OCI-LY1 (cell line): ENCODE measurements around the gene STK24.

ENCODE experiments used
- H2AFZ ChIP-seq: fragments of 200-600 bp; sonication (generic), shearing (Covaris generic); 2 replicates; pipeline ENCODE4 v1.6.0; 2014; ENCODE audit warnings: antibody characterized with exemption, mild to moderate bottlenecking, low read length
- H3F3A ChIP-seq: fragments of 200-600 bp; sonication (generic), shearing (Covaris generic); 2 replicates; pipeline ENCODE4 v1.6.0; 2014; ENCODE audit warnings: mild to moderate bottlenecking, antibody characterized with exemption, low read length, moderate library complexity; ENCODE audit not compliant: insufficient read depth
- H3K27ac ChIP-seq: fragments of 200-600 bp; sonication (generic); 2 replicates; pipeline ENCODE4 v1.5.1; 2014; ENCODE audit warnings: low read length, mixed run types, mild to moderate bottlenecking, low read depth; ENCODE audit not compliant: poor library complexity, severe bottlenecking
- H3K27me3 ChIP-seq: fragments of 200-600 bp; sonication (generic); 2 replicates; pipeline ENCODE4 v1.6.0; 2014; ENCODE audit warnings: antibody characterized with exemption, mild to moderate bottlenecking, low read length, moderate library complexity; ENCODE audit not compliant: insufficient read depth
- H3K36me3 ChIP-seq: fragments of 200-600 bp; sonication (generic); 2 replicates; pipeline ENCODE4 v1.6.1; 2014; ENCODE audit warnings: mild to moderate bottlenecking, antibody characterized with exemption, low read length, moderate library complexity, mixed read lengths; ENCODE audit not compliant: insufficient read depth
- H3K4me1 ChIP-seq: fragments of 200-600 bp; sonication (generic); 2 replicates; pipeline ENCODE4 v1.5.1; 2014; ENCODE audit warnings: mild to moderate bottlenecking, low read length, moderate library complexity; ENCODE audit not compliant: insufficient read depth, severe bottlenecking
- H3K4me2 ChIP-seq: fragments of 200-600 bp; sonication (generic), shearing (Covaris generic); 2 replicates; pipeline ENCODE4 v1.6.1; 2014; ENCODE audit warnings: low read length
- H3K4me3 ChIP-seq: fragments of 200-600 bp; sonication (generic); 2 replicates; pipeline ENCODE4 v1.5.1; 2014; ENCODE audit warnings: low read length, low read depth, mild to moderate bottlenecking, mixed read lengths; ENCODE audit not compliant: poor library complexity, severe bottlenecking
- H3K79me2 ChIP-seq: fragments of 200-600 bp; shearing (Covaris generic); 2 replicates; pipeline ENCODE4 v1.6.1; 2016; ENCODE audit warnings: mixed run types, low read length, mixed read lengths; ENCODE audit not compliant: insufficient read depth
- H3K9ac ChIP-seq: fragments of 200-600 bp; sonication (generic), shearing (Covaris generic); 2 replicates; pipeline ENCODE4 v1.6.1; 2014; ENCODE audit warnings: mild to moderate bottlenecking, low read length, mixed read lengths
- H3K9me2 ChIP-seq: fragments of 200-600 bp; sonication (generic), shearing (Covaris generic); 2 replicates; pipeline ENCODE4 v1.6.1; 2014; ENCODE audit warnings: low read depth, mild to moderate bottlenecking, low read length, mixed read lengths
- H3K9me3 ChIP-seq: fragments of 200-600 bp; shearing (Covaris generic); 2 replicates; pipeline ENCODE4 v1.6.1; 2014; ENCODE audit warnings: low read length, mixed read lengths
- H4K20me1 ChIP-seq: fragments of 200-600 bp; sonication (generic), shearing (Covaris generic); 2 replicates; pipeline ENCODE4 v1.6.0; 2016; ENCODE audit warnings: mild to moderate bottlenecking, low read length; ENCODE audit not compliant: insufficient read depth
- EZH2 ChIP-seq: fragments of 200-600 bp; sonication (generic), shearing (Covaris generic); IDR thresholded peaks from 2 replicates; pipeline ENCODE4 v1.8.0; 2017; ENCODE audit warnings: borderline replicate concordance, mixed run types, mild to moderate bottlenecking, antibody characterized with exemption, low read length, moderate library complexity, mixed read lengths
- TF ChIP-seq, protein P1 (sequence below): fragments of 200-600 bp; sonication (generic), shearing (Covaris generic); IDR thresholded peaks from 2 replicates; pipeline ENCODE4 v1.5.1; 2017; ENCODE audit warnings: mild to moderate bottlenecking, antibody characterized with exemption, low read length, moderate library complexity, mixed read lengths

STK24 gene

DNA sequence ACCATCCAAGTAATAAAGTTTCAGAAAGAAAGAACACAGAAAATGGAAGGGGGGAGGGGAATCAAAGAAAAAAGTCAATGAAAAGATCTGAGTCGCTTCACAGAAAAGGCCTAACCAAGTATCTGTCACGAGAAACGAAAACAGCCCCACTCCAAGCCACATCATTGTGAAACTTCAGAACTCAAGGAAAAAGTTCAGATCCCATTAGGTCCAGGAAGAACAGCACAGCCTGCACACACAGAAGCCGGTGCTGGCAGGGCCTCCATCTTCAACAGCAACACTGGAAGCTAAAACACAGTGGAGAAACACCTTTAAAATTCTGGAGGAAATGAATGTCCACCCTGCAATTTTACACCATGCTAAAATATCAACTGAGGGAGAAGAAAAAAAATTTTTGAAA is 8.0 kb downstream of the STK24 start:
- no peak overlapping the region for H3K9ac ChIP-seq
- H4K20me1 ChIP-seq: no peaks in the 10 kb centered on the region
- no peak overlapping the region for H3K4me2 ChIP-seq
- peaks cover 94% of the 10 kb centered on the region for H3K79me2 ChIP-seq
- no peak overlapping the region for H3K4me3 ChIP-seq
- H3K36me3 ChIP-seq: peaks cover 13% of the 10 kb centered on the region; the same call in 1 of the 2 replicates
- H2AFZ ChIP-seq: no peak overlapping the region
- peaks cover 16% of the 10 kb centered on the region for H3F3A ChIP-seq
- peak overlapping the region; percentile 19 for H3K27ac ChIP-seq
- no peak for TF ChIP-seq EZH2
- TF ChIP-seq, protein P1, sequence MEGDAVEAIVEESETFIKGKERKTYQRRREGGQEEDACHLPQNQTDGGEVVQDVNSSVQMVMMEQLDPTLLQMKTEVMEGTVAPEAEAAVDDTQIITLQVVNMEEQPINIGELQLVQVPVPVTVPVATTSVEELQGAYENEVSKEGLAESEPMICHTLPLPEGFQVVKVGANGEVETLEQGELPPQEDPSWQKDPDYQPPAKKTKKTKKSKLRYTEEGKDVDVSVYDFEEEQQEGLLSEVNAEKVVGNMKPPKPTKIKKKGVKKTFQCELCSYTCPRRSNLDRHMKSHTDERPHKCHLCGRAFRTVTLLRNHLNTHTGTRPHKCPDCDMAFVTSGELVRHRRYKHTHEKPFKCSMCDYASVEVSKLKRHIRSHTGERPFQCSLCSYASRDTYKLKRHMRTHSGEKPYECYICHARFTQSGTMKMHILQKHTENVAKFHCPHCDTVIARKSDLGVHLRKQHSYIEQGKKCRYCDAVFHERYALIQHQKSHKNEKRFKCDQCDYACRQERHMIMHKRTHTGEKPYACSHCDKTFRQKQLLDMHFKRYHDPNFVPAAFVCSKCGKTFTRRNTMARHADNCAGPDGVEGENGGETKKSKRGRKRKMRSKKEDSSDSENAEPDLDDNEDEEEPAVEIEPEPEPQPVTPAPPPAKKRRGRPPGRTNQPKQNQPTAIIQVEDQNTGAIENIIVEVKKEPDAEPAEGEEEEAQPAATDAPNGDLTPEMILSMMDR: no peak
- H3K9me2 ChIP-seq: no peaks in the 10 kb centered on the region
- H3K9me3 ChIP-seq: no peaks in the 10 kb centered on the region
- H3K4me1 ChIP-seq: peaks cover 85% of the 10 kb centered on the region
- H3K27me3 ChIP-seq: no peaks in the 10 kb centered on the region

DNA sequence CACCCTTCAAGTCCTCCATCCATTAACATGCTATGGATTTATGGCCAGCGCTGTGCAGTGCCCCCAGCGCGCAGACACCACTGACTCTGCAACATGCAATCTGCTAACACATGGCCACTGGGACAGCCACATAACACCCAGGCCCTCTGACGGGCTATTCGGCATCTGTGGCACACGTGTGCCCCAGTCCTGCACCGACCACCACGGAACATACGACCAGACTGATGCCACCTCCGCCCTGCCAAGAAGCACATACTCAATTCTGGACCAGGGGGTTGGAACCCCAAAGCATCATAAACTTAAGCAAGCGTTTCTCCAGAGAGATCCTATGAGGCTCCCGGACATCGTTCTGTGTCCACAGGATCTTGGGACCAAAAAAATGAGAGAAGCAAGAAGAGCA is 9.8 kb downstream of the STK24 start:
- Histone ChIP-seq H3F3A (peaks cover 12% of the 10 kb centered on the region), H3K27ac (peak overlapping the region; percentile 59), H3K79me2 (peaks cover 90% of the 10 kb centered on the region), H2AFZ (no peak overlapping the region), H3K9ac (no peak overlapping the region; the same call in 1 of the 2 replicates), H3K4me1 (peaks cover 78% of the 10 kb centered on the region), H3K4me2 (peak overlapping the region; percentile 51; the same call in 1 of the 2 replicates), H3K4me3 (no peak overlapping the region), H3K9me3 (no peaks in the 10 kb centered on the region), H3K36me3 (peaks cover 13% of the 10 kb centered on the region; the same call in 1 of the 2 replicates), H3K27me3 (no peaks in the 10 kb centered on the region), H3K9me2 (no peaks in the 10 kb centered on the region), H4K20me1 (no peaks in the 10 kb centered on the region)
- TF ChIP-seq EZH2: no peak
- TF ChIP-seq, protein P1: no peak

DNA sequence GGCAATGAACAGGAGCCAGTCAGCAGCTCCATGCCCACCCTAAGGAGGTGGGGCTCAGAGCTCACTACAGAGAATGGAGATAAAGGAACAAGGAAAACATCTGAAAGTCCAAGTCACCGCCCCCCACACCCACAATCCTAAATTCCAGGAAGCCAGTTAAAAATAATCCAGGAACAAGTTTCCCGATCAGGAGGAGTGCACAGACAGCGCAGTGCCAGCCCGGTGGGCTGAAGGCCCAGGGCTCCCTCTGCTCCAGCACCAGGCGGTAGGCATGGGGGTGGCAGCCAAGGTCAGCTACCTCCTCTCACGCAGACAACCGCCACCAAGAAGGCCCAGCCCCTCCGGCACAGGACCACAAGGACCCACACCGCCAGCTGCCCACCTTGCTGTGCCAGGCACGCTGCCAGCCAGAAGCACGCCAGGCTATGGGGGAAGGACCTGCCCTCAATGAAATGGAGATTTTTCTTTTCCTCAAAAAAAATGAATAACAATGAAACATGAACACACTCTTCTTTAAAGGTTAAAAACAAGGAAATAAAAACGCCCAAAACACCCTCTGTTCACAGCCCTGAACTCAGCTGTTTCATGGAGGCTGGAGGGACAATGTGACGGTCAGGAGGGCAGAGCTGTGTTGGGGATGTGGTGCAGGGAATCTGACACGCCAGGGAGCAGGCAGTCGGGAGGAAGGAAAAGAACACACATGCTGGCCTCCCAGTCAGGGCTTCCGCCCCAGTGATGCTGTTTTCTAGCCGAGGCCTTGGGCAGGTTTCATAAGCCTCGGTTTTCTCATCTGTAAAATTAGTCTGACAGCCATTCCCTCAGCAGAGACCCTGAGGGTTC is 11.0 kb downstream of the STK24 start:
- peaks cover 66% of the 10 kb centered on the region for H3K4me1 ChIP-seq
- peak overlapping the region; percentile 59 for H3K27ac ChIP-seq
- no peak overlapping the region for H3K4me3 ChIP-seq
- no peaks in the 10 kb centered on the region for H3K9me2 ChIP-seq
- H3K4me2 ChIP-seq: peak overlapping the region; percentile 10; the same call in 1 of the 2 replicates
- peaks cover 89% of the 10 kb centered on the region for H3K79me2 ChIP-seq
- peak overlapping the region; percentile 0; the same call in 1 of the 2 replicates for H3K9ac ChIP-seq
- H2AFZ ChIP-seq: no peak overlapping the region
- H3K27me3 ChIP-seq: no peaks in the 10 kb centered on the region
- peaks cover 12% of the 10 kb centered on the region for H3F3A ChIP-seq
- H4K20me1 ChIP-seq: no peaks in the 10 kb centered on the region
- peaks cover 13% of the 10 kb centered on the region; the same call in 1 of the 2 replicates for H3K36me3 ChIP-seq
- TF ChIP-seq, protein P1: no peak
- TF ChIP-seq EZH2: no peak
- H3K9me3 ChIP-seq: no peaks in the 10 kb centered on the region
